BJ (cell line): ENCODE measurements around the gene DDX31. TPM values are rescaled to one million over a fixed set of nuclear protein-coding genes. Genes with fewer than 3 reads are reported as not detected.

ENCODE experiments used
- CTCF ChIA-PET: fragments of 350-600 bp; formaldehyde crosslinking; extraction: SDS; loops from one replicate; lab custom pipeline; 2021; ENCODE audit warnings: antibody characterized with exemption, inconsistent platforms; lab: Yijun Ruan, JAX
- POLR2A ChIA-PET: fragments of 300-600 bp; sonication (Branson Sonifier 250); formaldehyde crosslinking; extraction: SDS; loops from one replicate; lab custom pipeline; 2021; ENCODE audit warnings: antibody characterized with exemption; lab: Charles Lee
- DNase-seq: peaks from one replicate; pipeline ENCODE4 v3.0.0-alpha.2; 2011; ENCODE audit warnings: low read depth
- H3K27me3 ChIP-seq: 2 replicates; pipeline ENCODE4 v1.6.0; 2011; ENCODE audit warnings: low read length; ENCODE audit not compliant: control insufficient read depth, insufficient read depth
- H3K36me3 ChIP-seq: 2 replicates; pipeline ENCODE4 v1.5.1; 2011; ENCODE audit warnings: low read length; ENCODE audit not compliant: control insufficient read depth, insufficient read depth
- H3K4me3 ChIP-seq: 2 replicates; pipeline ENCODE4 v1.5.1; 2011; ENCODE audit warnings: low read depth, mild to moderate bottlenecking, control low read depth, low read length
- polyA plus RNA-seq: library from polyadenylated mRNA; depleted of rRNA; stranded (reverse); fragments of >200 nt; gene quantifications from 2 replicates; pipeline ENCODE4 v1.2.3, GENCODE V29; 2011
- TF ChIP-seq, protein P1 (sequence below): IDR thresholded peaks from 2 replicates; pipeline ENCODE4 v1.5.1; 2011; ENCODE audit warnings: low read depth, mild to moderate bottlenecking, control low read depth, inconsistent platforms, low read length, moderate library complexity; ENCODE audit not compliant: insufficient read depth

Gene DDX31
- polyA plus RNA-seq, 1 experiment, result 12.3 TPM

DNA sequence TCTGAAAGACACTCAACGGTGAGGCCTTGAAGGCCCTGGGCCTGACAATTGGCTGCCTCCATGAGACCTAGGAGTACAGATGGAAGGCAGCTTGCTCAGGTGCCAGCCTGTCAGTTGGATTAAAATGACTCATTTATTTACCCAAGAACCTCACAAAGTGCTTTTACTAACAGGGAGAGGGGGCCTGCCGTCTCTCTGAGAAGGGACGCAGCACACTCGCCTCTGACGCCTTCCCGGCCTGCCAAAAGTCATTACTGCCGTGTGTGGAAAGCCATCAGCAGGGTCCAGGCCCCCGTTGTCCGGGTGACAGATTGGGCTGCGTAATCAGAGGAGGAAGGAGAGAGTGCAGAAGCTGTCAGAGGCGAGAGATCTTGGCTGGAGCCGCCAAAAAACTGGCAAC, 32.4 kb downstream of the DDX31 start:
- DNase-seq, result no peak
- Histone ChIP-seq H3K36me3 (0 out of 2 replicates have a peak, but pooled peaks cover 1% of the 10 kb centered on the region), H3K4me3 (no peak overlapping the region), H3K27me3 (no peaks in the 10 kb centered on the region)
- ChIA-PET CTCF (no interaction called here), POLR2A (no interaction called here)
- TF ChIP-seq, protein P1, sequence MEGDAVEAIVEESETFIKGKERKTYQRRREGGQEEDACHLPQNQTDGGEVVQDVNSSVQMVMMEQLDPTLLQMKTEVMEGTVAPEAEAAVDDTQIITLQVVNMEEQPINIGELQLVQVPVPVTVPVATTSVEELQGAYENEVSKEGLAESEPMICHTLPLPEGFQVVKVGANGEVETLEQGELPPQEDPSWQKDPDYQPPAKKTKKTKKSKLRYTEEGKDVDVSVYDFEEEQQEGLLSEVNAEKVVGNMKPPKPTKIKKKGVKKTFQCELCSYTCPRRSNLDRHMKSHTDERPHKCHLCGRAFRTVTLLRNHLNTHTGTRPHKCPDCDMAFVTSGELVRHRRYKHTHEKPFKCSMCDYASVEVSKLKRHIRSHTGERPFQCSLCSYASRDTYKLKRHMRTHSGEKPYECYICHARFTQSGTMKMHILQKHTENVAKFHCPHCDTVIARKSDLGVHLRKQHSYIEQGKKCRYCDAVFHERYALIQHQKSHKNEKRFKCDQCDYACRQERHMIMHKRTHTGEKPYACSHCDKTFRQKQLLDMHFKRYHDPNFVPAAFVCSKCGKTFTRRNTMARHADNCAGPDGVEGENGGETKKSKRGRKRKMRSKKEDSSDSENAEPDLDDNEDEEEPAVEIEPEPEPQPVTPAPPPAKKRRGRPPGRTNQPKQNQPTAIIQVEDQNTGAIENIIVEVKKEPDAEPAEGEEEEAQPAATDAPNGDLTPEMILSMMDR, result no peak

DNA sequence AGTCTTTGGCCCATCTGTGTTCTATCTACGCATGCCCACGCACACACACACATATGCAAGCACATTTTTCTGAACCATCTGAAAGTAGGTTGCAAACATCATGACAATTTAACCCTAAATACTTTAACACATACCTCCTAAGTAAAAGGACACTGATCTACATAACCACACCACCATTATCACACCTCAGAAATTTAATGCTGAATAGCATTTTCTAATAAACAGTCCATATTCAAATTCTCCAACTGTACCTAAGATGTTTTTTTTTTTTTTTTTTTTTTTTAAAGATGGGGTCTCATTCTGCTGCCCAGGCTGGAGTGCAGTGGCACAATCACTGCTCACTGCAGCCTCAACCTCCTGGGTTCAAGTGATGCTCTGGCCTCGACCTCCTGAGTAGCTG, 35.5 kb downstream of the DDX31 start:
- DNase-seq, result no peak
- POLR2A ChIA-PET, result no interaction called here
- Histone ChIP-seq H3K36me3 (peaks cover 3% of the 10 kb centered on the region), H3K27me3 (no peaks in the 10 kb centered on the region), H3K4me3 (no peak overlapping the region)
- CTCF ChIA-PET, result no interaction called here
- TF ChIP-seq, protein P1, result no peak

DNA sequence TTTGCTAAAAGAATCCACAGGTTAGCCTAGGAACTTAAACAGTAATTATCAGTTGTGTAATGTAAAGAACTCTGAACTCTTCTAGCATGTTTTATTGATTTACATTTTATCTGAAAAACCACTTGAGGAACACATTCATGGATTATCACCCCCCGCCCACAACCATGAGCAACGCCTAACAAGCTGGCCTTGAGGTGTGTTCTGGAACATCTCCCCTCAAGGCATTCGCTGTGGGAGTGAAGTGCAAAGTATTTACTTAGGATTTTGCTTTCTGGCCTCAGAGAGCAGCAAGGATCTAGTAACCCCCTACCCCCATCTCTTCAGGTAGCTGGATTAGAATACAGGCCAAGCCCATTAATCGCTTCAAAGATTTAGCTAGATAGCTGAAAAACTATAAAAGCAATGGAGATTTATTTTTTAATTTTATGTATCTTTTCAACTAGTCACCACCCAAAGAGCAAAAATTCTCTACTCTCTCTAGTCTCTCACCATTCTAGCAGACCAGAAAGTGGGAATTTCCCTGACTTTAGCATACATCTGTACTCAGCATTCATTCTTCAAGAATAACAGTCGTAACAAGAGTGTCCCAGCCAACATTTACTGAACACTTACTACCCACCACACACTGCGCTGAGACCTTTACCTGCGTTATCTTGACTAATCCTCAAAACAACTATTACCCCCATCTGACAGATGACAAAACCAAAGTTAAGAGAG, 37.2 kb downstream of the DDX31 start:
- CTCF ChIA-PET, result interaction anchor here (0.6 kb wide), 1 partner anchor 10 kb away, joined by 3 read pairs; no protein-coding TSS in a partner anchor
- H3K36me3 ChIP-seq, result peaks cover 6% of the 10 kb centered on the region
- H3K27me3 ChIP-seq, result no peaks in the 10 kb centered on the region
- DNase-seq, result no peak
- no peak overlapping the region for H3K4me3 ChIP-seq
- POLR2A ChIA-PET, result no interaction called here
- TF ChIP-seq, protein P1, result no peak

DNA sequence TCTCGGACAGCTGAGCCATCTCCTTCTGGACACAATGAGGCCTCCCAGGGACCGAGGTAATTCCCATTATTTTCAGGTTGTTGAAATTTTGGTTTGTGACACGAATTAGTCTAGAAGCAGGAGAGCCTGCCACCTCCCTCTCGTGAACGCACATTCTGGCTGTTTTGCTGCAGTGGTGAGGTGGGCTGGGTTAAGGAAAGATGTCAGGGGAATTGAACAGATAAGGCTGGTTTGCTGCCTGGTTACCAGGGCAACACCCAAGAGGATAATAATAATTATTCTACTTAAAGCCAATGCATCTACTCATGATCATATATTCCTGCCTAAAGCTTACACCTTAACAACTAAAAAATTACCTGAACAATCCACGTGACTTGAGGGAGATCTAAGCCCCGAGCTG, 38.1 kb downstream of the DDX31 start:
- CTCF ChIA-PET, result interaction anchor here (1.3 kb wide), 1 partner anchor 13 kb away, joined by 7 read pairs; no protein-coding TSS in a partner anchor
- POLR2A ChIA-PET, result no interaction called here
- no peak for DNase-seq
- H3K36me3 ChIP-seq, result peaks cover 6% of the 10 kb centered on the region
- no peaks in the 10 kb centered on the region for H3K27me3 ChIP-seq
- no peak overlapping the region for H3K4me3 ChIP-seq
- TF ChIP-seq, protein P1, result no peak

DNA sequence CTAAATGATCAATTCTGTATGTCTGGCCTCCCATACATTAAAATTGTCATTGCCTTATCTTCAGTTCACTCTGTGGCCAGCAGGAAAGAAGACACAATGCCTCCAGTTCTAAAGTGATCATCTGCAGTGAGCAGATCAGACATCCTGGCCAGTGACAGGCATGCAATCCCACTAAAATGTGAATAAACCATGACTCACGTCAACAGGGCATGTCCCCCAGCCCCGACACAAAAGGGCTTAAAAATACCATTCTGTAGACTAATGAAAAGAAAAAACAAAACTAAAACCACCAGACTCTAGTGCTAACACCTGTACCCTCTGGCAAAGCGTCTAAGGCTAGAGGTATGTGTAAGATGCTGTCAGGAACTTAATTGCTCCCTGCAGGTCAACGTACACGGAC, 38.5 kb downstream of the DDX31 start:
- Histone ChIP-seq H3K4me3 (no peak overlapping the region), H3K27me3 (no peaks in the 10 kb centered on the region), H3K36me3 (peaks cover 6% of the 10 kb centered on the region)
- ChIA-PET POLR2A (no interaction called here), CTCF (interaction anchor here (1.3 kb wide), 1 partner anchor 13 kb away, joined by 7 read pairs; no protein-coding TSS in a partner anchor)
- TF ChIP-seq, protein P1, result peak; percentile 19; the same call in 1 of the 2 replicates
- DNase-seq, result peak; percentile 24
